ENCODE measurements around the gene LYRM7. TPM values are rescaled to one million over a fixed set of nuclear protein-coding genes. Genes with fewer than 3 reads are reported as not detected.
"Not testable (repeated sequence)": the region's sequence is repeated elsewhere in the genome, so short reads cannot be mapped to it uniquely, and the experiment has no call there.

LYRM7 gene
- total RNA-seq, 1 donor from 2014 or later = 16.4 TPM

- DNase-seq (ENCODE audit: low spot score) = no peak
Observed at GRCh38 chr5:131180407-131180806, 9.7 kb downstream of the LYRM7 start.

GRCh38 chr5:131182839-131183238, 12.1 kb downstream of the LYRM7 start:
- no peak for DNase-seq (ENCODE audit: low spot score)

- DNase-seq (ENCODE audit: low spot score) = no peak
Observed at GRCh38 chr5:131185523-131186104, 14.9 kb downstream of the LYRM7 start.

GRCh38 chr5:131186561-131187256, 16.0 kb downstream of the LYRM7 start:
- DNase-seq (ENCODE audit: low spot score) = no peak

DNA sequence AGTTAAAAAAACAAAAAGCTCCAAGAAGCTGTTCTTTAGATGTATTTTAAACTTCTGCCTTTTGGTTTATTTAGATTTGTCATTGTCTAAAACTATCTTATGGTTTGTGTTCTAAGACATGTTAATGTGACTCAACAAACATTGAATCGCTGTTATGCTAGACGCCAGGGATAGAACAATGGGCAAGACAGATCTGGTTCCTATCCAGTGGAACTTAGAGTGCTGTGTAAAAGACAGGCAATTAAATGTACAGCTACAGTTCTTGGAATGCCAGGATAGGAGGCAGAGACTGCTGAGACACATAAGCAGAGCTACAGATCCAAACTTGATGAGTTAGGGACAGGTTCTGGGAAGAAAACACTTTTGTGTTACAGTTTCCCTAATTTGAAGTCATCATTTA, 22.4 kb downstream of the LYRM7 start:
- no peak for DNase-seq (ENCODE audit: low spot score)

GRCh38 chr5:131193897-131194296, 23.2 kb downstream of the LYRM7 start:
- not testable (repeated sequence) for DNase-seq (ENCODE audit: low spot score)

- DNase-seq (ENCODE audit: low spot score) = no peak
Observed at GRCh38 chr5:131194725-131195124, 24.0 kb downstream of the LYRM7 start.

- no peak for DNase-seq (ENCODE audit: low spot score)
Observed at GRCh38 chr5:131195696-131196095, 25.0 kb downstream of the LYRM7 start.

DNA sequence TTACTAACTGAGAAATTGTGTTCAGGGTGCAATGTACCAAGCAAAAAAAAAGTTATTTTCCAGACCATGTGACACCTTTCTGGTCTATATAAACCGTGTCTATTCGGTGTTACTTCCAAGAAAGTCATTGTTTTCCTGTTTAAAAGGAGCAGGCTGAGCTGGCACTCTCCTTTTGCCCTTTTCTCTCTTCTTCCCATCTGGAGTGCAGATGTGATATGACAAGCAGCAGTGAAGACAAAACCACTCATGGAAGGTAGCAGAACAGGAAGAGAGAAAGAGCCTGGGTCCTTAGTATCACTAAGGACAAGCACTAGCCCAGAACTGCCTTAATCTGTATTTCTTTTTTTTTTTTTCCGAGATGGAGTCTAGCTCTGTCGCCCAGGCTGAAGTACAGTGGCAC, 25.6 kb downstream of the LYRM7 start:
- no peak for DNase-seq (ENCODE audit: low spot score)

DNA sequence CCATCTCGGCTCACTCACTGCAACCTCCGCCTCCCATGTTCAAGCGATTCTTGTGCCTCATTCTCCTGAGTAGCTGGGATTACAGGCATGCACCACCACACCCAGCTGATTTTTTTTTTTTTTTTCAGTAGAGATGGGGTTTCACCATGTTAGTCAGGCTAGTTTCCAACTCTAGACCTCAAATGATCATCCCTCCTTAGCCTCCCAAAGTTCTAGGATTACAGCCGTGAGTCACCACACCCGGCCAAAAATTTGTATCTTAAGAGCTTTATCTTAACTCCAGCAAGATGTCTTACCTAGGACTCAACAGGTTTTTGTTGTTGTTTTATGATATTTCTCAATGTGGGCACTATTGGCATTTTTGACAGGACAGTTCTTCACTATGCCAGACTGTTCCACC, 27.9 kb downstream of the LYRM7 start:
- no peak for DNase-seq (ENCODE audit: low spot score)

DNA sequence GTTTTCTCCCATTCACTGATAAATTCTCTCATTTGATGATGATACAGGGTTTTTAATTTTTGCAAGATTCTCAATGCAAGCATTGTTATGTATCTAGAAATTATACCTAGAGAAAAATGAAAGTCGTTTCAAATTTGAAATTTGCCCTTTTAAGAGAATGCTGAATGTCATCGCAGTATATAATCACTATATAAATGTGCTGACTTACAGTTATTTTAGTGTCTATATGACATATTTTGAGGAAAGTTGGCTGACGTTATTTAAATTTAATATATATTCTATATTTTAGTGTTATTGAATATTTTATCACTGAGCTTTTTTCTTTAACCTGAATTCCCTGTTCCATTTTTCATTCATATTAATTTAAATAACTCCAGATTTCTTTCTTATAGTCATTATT, 29.8 kb downstream of the LYRM7 start:
- DNase-seq (ENCODE audit: low spot score) = no peak

DNA sequence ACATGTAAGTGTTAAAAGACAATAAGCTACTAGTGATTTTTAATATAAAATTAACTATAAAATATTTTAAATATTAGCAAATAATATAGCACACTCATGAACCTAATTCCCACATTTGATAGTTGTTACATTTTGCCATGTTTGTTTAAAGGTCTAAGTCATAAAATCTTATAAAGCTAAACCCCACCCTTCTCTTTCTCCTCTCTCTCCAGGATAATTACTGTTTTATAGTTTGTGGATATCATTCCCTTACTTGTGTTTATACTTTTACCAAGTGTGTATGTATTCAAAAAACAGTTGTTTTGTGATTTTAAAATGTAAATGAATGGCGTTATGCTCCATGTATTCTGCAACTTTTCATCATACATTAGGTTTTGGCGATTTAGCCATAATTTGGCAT, 34.2 kb downstream of the LYRM7 start:
- DNase-seq (ENCODE audit: low spot score) = no peak

DNA sequence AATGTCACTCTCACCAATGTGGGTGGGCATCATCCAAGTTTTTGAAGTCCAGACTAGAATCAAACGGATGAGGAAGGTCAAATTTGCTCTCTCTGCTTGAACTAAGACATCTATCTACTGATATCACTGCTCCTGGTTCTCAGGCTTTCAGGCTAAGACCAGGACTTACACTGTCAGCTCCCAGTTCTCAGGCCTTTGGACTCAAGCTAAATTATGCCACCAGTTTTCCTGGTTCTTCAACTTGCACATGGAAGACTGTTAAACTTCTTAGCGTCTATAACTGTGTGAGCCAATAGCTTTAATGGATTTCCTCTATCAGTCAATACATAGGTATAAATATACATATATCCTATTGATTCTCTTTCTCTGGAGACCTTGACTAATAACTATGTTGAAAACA, 35.3 kb downstream of the LYRM7 start:
- no peak for DNase-seq (ENCODE audit: low spot score)

DNA sequence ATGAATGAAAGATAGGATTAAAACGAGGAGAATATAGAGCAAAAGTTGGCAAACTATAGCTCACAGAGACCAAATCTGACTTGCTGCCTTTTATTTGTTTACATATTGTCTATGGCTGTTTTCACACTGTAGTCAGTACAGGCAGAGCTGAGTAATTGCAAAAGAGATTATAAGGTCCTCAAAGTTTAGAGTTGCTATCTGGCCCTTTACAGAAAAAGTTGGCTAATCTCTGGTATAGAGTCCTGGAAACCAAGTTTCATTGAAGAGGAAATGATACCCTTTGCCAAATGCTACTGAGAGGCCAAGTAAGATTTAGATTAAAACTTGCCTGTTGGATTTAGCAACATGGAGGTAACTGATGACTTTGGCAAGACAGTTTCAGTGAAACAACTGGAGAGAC, 36.0 kb downstream of the LYRM7 start:
- no peak for DNase-seq (ENCODE audit: low spot score)

GRCh38 chr5:131209175-131209505, 38.4 kb downstream of the LYRM7 start:
- no peak for DNase-seq (ENCODE audit: low spot score)

GRCh38 chr5:131209506-131210150, 38.9 kb downstream of the LYRM7 start:
- no peak for DNase-seq (ENCODE audit: low spot score)

DNA sequence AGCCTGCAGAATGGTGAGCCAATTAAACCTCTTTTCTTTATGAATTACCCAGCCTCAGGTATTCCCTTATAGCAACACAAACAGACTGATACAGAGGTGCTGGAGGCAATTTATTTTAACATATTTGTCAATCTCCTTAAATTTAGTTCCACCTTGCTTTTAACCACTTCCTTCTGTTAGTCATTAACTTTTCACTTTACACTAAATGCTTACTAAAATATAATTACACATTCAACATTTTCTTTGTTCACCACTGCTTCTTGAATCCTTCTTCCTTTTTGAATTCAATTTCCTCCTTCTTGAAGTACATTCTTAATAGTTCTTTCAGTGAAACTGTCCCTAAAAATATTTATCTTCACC, 39.4 kb downstream of the LYRM7 start:
- DNase-seq (ENCODE audit: low spot score) = no peak

DNA sequence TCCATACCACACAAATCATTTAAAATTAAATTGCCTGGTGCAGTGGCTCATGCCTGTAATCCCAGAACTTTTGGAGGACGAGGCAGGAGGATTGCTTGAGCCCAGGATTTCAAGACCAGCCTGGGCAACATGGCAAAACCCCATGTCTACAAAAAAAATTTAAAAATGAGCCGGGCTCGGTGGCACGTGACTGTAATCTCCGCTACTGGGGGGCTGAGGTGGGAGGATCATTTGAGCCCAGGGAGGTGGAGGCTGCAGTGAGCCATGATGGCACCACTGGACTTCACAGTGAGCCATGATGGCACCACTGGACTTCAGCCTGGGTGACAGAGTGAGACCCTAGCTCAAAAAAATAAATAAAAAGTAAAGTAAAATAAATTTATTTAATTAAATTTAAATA, 40.9 kb downstream of the LYRM7 start:
- no peak for DNase-seq (ENCODE audit: low spot score)

DNA sequence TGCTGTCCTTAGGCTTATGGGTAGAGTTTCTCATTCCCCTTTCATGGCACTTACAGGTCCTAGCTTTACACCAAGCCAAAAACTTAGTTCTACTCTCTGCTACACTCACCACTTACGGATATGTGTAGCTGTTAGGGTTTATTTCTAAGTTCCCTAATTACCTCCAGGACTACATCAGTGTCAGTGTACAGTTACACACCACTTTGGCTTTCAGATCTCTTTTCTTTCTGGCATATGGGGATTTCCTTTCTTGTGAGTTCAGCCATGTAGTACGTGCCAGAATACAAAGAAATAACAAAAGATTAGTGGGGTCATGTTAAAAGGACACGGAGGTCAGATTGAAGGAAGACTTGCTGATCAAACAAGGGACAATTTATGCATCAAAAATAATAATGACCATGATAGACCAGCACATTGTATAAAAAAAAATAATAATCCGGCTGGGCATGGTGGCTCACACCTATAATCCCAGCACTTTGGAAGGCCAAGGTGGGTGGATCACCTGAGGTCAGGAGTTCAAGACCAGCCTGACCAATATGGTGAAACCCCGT, 41.8 kb downstream of the LYRM7 start:
- DNase-seq (ENCODE audit: low spot score) = no peak

DNA sequence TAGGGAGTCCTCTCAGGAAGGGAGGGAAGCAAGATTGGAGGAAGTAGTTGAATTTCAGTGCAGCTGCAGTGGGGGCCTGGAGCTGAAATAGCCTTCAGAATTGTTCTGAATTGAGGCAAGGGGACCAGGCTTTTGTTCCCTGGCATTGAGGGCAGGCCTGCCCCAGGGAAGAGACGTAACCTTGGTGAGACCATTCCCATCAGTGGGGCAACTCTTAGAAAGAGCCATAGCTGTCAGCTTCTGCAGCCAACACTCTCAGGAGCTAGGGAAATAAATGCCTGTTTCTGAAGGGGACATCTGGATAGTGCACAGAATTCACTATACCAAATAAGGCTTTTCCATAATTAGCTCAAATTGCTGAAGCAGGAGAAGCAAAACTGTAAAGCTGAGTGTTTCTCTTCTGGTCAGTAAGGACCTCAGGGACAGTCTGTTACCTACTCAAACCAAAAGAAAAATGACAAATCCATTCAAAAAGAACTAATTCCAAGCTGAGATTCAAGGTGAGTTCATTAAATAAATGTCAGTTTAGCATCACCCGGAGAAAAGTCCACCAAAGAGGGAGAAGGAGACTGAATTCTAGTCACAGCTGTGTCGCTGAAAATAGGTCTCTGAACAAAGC, 44.0 kb downstream of the LYRM7 start:
- no peak for DNase-seq (ENCODE audit: low spot score)

GRCh38 chr5:131217791-131218190, 47.0 kb downstream of the LYRM7 start:
- DNase-seq (ENCODE audit: low spot score) = no peak

- DNase-seq (ENCODE audit: low spot score) = no peak
Observed at GRCh38 chr5:131218392-131218791, 47.6 kb downstream of the LYRM7 start.

DNA sequence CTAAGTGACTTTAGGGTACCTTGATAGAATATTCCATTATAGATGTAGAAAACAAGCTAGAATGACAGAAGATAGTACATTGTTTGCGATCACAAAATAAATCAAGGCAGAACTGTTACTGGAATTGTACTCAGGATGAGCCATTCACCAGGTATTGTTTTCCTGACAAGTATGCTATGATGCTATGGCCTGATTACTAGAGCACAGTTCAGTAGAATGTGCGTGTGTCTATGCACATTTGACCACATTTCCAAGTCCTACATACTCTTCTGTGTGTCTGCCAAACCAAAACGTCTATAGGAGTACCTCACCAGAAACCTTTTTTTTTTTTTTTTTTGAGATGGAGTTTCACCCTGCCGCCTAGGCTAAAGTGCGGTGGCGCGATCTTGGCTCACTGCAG, 49.8 kb downstream of the LYRM7 start:
- no peak for DNase-seq (ENCODE audit: low spot score)
